ENCODE data around the gene SYNGAP1. TPM values are rescaled to one million over a fixed set of nuclear protein-coding genes. Genes with fewer than 3 reads are reported as not detected.

SYNGAP1 gene
- polyA plus RNA-seq, 1 donor from 2014 or later = 4.3 TPM

DNA sequence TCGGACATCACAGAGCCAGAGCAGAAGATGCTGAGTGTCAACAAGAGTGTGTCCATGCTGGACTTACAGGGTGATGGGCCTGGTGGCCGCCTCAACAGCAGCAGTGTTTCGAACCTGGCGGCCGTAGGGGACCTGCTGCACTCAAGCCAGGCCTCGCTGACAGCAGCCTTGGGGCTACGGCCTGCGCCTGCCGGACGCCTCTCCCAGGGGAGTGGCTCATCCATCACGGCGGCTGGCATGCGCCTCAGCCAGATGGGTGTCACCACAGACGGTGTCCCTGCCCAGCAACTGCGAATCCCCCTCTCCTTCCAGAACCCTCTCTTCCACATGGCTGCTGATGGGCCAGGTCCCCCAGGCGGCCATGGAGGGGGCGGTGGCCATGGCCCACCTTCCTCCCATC, 23.2 kb downstream of the SYNGAP1 start (continued):
- TF ChIP-seq, protein P1, sequence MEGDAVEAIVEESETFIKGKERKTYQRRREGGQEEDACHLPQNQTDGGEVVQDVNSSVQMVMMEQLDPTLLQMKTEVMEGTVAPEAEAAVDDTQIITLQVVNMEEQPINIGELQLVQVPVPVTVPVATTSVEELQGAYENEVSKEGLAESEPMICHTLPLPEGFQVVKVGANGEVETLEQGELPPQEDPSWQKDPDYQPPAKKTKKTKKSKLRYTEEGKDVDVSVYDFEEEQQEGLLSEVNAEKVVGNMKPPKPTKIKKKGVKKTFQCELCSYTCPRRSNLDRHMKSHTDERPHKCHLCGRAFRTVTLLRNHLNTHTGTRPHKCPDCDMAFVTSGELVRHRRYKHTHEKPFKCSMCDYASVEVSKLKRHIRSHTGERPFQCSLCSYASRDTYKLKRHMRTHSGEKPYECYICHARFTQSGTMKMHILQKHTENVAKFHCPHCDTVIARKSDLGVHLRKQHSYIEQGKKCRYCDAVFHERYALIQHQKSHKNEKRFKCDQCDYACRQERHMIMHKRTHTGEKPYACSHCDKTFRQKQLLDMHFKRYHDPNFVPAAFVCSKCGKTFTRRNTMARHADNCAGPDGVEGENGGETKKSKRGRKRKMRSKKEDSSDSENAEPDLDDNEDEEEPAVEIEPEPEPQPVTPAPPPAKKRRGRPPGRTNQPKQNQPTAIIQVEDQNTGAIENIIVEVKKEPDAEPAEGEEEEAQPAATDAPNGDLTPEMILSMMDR (IDR thresholded peaks at IDR 0.05; ENCODE audit: poor library complexity, severe bottlenecking) = no peak

DNA sequence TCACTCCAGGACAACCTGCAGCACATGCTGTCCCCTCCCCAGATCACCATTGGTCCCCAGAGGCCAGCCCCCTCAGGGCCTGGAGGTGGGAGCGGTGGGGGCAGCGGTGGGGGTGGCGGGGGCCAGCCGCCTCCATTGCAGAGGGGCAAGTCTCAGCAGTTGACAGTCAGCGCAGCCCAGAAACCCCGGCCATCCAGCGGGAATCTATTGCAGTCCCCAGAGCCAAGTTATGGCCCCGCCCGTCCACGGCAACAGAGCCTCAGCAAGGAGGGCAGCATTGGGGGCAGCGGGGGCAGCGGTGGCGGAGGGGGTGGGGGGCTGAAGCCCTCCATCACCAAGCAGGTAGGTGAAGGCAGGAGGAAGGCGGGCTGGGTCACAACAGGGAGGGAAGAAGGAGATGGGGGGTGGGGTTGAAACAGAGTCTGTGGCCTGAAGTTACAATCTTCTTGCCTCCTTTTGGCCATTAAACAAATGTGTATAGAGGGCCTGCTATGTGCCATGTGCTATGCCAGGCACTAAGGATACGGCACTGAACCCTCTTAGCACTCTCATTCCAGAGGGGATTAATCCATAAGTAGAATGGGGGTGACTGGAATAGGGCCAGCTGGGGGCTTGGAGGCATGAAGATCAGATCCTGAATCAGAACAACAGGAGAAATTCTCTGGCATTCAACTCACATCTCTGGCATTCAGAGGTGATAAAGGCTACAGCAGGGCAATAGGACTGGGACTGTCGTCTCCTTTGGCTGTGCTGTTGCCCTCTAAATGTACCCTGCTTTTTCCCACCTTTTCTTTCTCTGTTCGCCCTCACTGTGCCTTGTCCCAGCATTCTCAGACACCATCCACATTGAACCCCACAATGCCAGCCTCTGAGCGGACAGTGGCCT, 24.0 kb downstream of the SYNGAP1 start:
- TF ChIP-seq TAF1 (IDR thresholded peaks at IDR 0.05; ENCODE audit: low read depth) = no peak
- TF ChIP-seq, protein P2, sequence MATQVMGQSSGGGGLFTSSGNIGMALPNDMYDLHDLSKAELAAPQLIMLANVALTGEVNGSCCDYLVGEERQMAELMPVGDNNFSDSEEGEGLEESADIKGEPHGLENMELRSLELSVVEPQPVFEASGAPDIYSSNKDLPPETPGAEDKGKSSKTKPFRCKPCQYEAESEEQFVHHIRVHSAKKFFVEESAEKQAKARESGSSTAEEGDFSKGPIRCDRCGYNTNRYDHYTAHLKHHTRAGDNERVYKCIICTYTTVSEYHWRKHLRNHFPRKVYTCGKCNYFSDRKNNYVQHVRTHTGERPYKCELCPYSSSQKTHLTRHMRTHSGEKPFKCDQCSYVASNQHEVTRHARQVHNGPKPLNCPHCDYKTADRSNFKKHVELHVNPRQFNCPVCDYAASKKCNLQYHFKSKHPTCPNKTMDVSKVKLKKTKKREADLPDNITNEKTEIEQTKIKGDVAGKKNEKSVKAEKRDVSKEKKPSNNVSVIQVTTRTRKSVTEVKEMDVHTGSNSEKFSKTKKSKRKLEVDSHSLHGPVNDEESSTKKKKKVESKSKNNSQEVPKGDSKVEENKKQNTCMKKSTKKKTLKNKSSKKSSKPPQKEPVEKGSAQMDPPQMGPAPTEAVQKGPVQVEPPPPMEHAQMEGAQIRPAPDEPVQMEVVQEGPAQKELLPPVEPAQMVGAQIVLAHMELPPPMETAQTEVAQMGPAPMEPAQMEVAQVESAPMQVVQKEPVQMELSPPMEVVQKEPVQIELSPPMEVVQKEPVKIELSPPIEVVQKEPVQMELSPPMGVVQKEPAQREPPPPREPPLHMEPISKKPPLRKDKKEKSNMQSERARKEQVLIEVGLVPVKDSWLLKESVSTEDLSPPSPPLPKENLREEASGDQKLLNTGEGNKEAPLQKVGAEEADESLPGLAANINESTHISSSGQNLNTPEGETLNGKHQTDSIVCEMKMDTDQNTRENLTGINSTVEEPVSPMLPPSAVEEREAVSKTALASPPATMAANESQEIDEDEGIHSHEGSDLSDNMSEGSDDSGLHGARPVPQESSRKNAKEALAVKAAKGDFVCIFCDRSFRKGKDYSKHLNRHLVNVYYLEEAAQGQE (IDR thresholded peaks at IDR 0.05; ENCODE audit: borderline replicate concordance) = no peak
- Histone ChIP-seq H3K4me3 (ENCODE audit: low read length) (no peak overlapping the region), H3K9me2 (ENCODE audit: insufficient read depth, low read length) (no peaks in the 10 kb centered on the region), H3K27me3 (ENCODE audit: insufficient read depth, low read depth, low read length) (no peaks in the 10 kb centered on the region), H2AFZ (ENCODE audit: low read depth, low read length) (no peak overlapping the region), H3K79me2 (replicated peaks; ENCODE audit: insufficient read depth, low read length) (no peaks in the 10 kb centered on the region), H4K20me1 (ENCODE audit: insufficient read depth) (no peaks in the 10 kb centered on the region), H3K27ac (ENCODE audit: low read length) (no peak overlapping the region), H3F3A (ENCODE audit: insufficient read depth, low read length, poor library complexity, severe bottlenecking) (no peaks in the 10 kb centered on the region), H3K4me2 (ENCODE audit: low read length) (no peak overlapping the region), H3K36me3 (ENCODE audit: insufficient read depth, low read length) (no peaks in the 10 kb centered on the region), H3K9me3 (ENCODE audit: low read length) (no peaks in the 10 kb centered on the region), H3K9ac (ENCODE audit: low read length) (no peak overlapping the region)

DNA sequence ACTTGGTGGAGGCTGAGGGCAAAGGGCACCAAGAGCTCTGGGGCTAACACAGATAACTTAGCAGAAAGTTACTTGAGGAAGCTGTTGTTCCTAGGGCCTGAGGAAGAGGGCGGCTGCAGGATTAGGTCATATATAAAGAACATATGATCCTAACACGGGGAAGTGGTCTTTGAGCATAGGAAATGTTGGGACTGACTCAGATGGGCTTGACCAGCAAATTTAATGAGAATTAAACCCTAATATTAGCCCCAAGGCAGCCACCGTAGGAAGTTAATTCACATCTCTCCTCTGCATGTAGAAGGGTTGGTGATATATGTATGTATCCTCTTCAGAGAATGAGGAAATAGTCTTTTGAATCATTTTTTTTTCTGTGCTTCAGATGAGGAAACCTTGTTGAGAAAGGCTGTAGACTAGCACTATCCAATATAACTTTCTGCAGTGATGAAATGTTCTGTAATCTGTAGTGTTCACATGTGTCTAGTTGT, 25.3 kb downstream of the SYNGAP1 start:
- Histone ChIP-seq H3K4me3 (ENCODE audit: low read length) (no peak overlapping the region), H3K27ac (ENCODE audit: low read length) (no peak overlapping the region), H3K9me3 (ENCODE audit: low read length) (no peaks in the 10 kb centered on the region), H3K79me2 (replicated peaks; ENCODE audit: insufficient read depth, low read length) (no peaks in the 10 kb centered on the region), H3K27me3 (ENCODE audit: insufficient read depth, low read depth, low read length) (no peaks in the 10 kb centered on the region), H3F3A (ENCODE audit: insufficient read depth, low read length, poor library complexity, severe bottlenecking) (no peaks in the 10 kb centered on the region), H3K9me2 (ENCODE audit: insufficient read depth, low read length) (no peaks in the 10 kb centered on the region), H2AFZ (ENCODE audit: low read depth, low read length) (no peak overlapping the region), H4K20me1 (ENCODE audit: insufficient read depth) (no peaks in the 10 kb centered on the region), H3K9ac (ENCODE audit: low read length) (no peak overlapping the region), H3K4me2 (ENCODE audit: low read length) (no peak overlapping the region), H3K36me3 (ENCODE audit: insufficient read depth, low read length) (no peaks in the 10 kb centered on the region)
- TF ChIP-seq RAD21 (conservative IDR thresholded peaks at IDR 0.05) (no peak), SMC3 (conservative IDR thresholded peaks at IDR 0.05; ENCODE audit: poor library complexity) (no peak), EZH2 (IDR thresholded peaks at IDR 0.05; ENCODE audit: borderline replicate concordance, insufficient read depth, low read length, poor library complexity, severe bottlenecking) (no peak), EP300 (conservative IDR thresholded peaks at IDR 0.05; ENCODE audit: poor library complexity, severe bottlenecking) (no peak), TAF1 (IDR thresholded peaks at IDR 0.05; ENCODE audit: low read depth) (no peak), POLR2AphosphoS5 (IDR thresholded peaks at IDR 0.05) (no peak), MXI1 (conservative IDR thresholded peaks at IDR 0.05; ENCODE audit: poor library complexity, severe bottlenecking) (no peak)
- TF ChIP-seq, protein P2 (IDR thresholded peaks at IDR 0.05; ENCODE audit: borderline replicate concordance) = no peak
- TF ChIP-seq, protein P1 (IDR thresholded peaks at IDR 0.05; ENCODE audit: poor library complexity, severe bottlenecking) = no peak

Data from neural cell (in vitro differentiated cells).